GM21619 (cell line): ENCODE measurements around the gene ANXA1.

Source experiments
- ATAC-seq: cut with Tn5 transposase; IDR thresholded peaks from one replicate; pipeline ENCODE4 v1.9.1; 2021; ENCODE audit not compliant: unreplicated experiment

Gene ANXA1

GRCh38 chr9:73206851-73207250, 55.2 kb downstream of the ANXA1 start:
- ATAC-seq = no peak

DNA sequence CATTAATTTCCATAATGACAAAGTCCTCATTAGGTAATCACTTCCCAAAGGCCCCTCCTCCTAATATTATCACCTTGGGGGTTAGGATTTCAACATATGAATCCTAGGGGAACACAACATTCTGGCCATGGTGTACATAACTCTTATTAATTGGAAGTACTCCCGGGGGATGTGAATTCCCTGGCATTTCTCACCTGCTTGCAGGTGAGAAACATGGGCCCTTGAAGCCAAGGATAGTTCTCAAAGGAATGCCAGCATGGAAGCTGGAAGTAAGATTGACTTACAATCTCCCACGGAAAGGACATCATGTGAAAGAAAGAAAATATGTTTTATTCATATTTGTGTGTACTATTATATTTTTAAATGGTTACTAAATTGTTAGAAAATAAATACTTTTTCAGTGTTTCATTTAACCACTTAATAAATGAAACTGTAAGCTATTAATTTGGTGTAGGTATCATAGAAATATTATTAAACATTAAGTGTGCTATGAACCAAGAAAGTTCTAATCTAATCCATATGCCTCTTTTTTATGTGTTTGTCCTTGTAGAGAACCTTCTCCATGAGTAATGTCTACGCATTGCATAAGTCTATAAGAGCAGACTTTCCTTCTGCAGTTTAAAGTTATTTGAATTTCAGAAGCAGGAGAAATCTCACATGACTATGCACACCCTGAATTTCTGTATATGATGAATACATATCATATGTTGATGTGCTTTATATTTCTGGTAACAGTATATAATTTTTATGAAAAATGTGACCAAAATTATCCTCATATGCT, 59.4 kb downstream of the ANXA1 start:
- no peak for ATAC-seq

GRCh38 chr9:73213300-73213699, 61.6 kb downstream of the ANXA1 start:
- ATAC-seq = no peak

DNA sequence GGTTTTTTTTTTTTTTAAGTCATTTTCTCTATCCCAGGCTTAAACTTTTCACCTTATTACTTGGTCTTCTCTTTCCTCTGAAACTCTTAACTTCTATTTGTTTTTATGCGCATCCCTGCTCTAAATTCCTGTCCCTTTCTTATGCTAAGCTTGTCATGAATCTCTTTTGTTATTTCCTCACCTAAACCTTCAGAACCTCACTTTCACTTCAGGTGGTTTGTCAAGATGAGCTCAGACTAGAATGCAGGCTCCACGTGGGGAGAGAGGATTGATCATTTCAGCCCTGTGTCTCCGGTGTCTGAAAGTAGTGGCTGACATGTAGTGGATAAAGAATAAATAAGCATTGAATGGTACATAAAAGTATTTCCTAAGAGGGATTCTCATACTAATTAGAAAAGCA, 63.6 kb downstream of the ANXA1 start:
- ATAC-seq = no peak

- no peak for ATAC-seq
Measured at GRCh38 chr9:73216100-73216499, 64.4 kb downstream of the ANXA1 start.
